H1 (cell line): ENCODE results near the gene ERVV-1. TPM values are rescaled to one million over a fixed set of nuclear protein-coding genes. Genes with fewer than 3 reads are reported as not detected.

Experiments used
- CTCF ChIA-PET: fragments of 300-600 bp; sonication (Branson Sonifier 250); formaldehyde crosslinking; loops from one replicate; lab custom pipeline; 2021; ENCODE audit not compliant: partially characterized antibody; lab: Charles Lee
- POLR2A ChIA-PET: fragments of 300-600 bp; sonication (Branson Sonifier 250); formaldehyde crosslinking; loops from one replicate; lab custom pipeline; 2021; ENCODE audit warnings: inconsistent platforms; ENCODE audit not compliant: partially characterized antibody; lab: Charles Lee
- DNase-seq, 2 experiments: peaks; one replicate each; pipeline versions ENCODE4 v3.0.0 to v3.0.0-alpha.2; 2010 to 2022; ENCODE audit warnings: low spot score in 2 of 2, low read depth in 1 of 2, mixed read lengths in 1 of 2
- FAIRE-seq: peaks from 2 replicates; lab custom pipeline; 2011; peaks lifted over from hg19 to GRCh38; lab: Jason Lieb, UNC
- H2AFZ ChIP-seq: 2 replicates; pipeline ENCODE4 v1.8.1; 2012; ENCODE audit warnings: low read length, inconsistent platforms
- H2AK5ac ChIP-seq: 2 replicates; pipeline ENCODE4 v1.6.1; 2013; ENCODE audit warnings: low read depth, low read length
- H2BK120ac ChIP-seq: replicated peaks from 2 replicates; pipeline ENCODE3; 2013; ENCODE audit warnings: low read depth, low read length, inconsistent platforms
- H2BK12ac ChIP-seq: 2 replicates; pipeline ENCODE4 v1.6.1; 2013; ENCODE audit warnings: low read depth, low read length
- H2BK15ac ChIP-seq: 2 replicates; pipeline ENCODE4 v1.6.1; 2013; ENCODE audit warnings: low read length
- H2BK20ac ChIP-seq: 2 replicates; pipeline ENCODE4 v1.6.1; 2013; ENCODE audit warnings: low read length
- H2BK5ac ChIP-seq: 2 replicates; pipeline ENCODE4 v1.6.1; 2013; ENCODE audit warnings: low read depth, low read length
- H3K14ac ChIP-seq: 2 replicates; pipeline ENCODE4 v1.6.1; 2013; ENCODE audit warnings: inconsistent platforms; ENCODE audit not compliant: insufficient read length
- H3K18ac ChIP-seq: 2 replicates; pipeline ENCODE4 v1.6.1; 2013; ENCODE audit warnings: low read length; ENCODE audit errors: extremely low read depth
- H3K23ac ChIP-seq: 2 replicates; pipeline ENCODE4 v1.6.1; 2013; ENCODE audit warnings: inconsistent platforms; ENCODE audit not compliant: insufficient read length
- H3K23me2 ChIP-seq: 2 replicates; pipeline ENCODE4 v1.6.1; 2013; ENCODE audit warnings: low read depth, low read length
- H3K27ac ChIP-seq: 2 replicates; pipeline ENCODE4 v1.6.1; 2011; ENCODE audit warnings: low read depth, low read length, inconsistent platforms
- H3K27me3 ChIP-seq, 4 experiments: replicated peaks in 1 of 4; 1 replicate in 1 of 4; 2 replicates in 3 of 4; pipeline versions ENCODE4 v1.6.1 to v1.8.1; 2011 to 2013; ENCODE audit warnings: low read length in 3 of 4, mild to moderate bottlenecking in 3 of 4, inconsistent platforms in 2 of 4, mixed read lengths in 2 of 4, moderate library complexity in 1 of 4; ENCODE audit not compliant: control insufficient read depth in 3 of 4, insufficient read depth in 3 of 4; ENCODE audit errors: extremely low read depth in 1 of 4
- H3K36me3 ChIP-seq, 4 experiments: 2 replicates each; pipeline versions ENCODE4 v1.6.1 to v1.8.1; 2011 to 2013; ENCODE audit warnings: mild to moderate bottlenecking in 4 of 4, low read length in 3 of 4, moderate library complexity in 2 of 4, control low read depth in 1 of 4, inconsistent platforms in 1 of 4; ENCODE audit not compliant: insufficient read depth in 4 of 4, control insufficient read depth in 2 of 4
- H3K4ac ChIP-seq: replicated peaks from 2 replicates; pipeline ENCODE3; 2013; ENCODE audit warnings: low read length, low read depth, mixed read lengths, inconsistent platforms; ENCODE audit not compliant: insufficient read length
- H3K4me1 ChIP-seq, 4 experiments: replicated peaks in 1 of 4; 1 replicate in 1 of 4; 2 replicates in 3 of 4; pipeline versions ENCODE4 v1.6.1 to v1.8.1; 2011 to 2013; ENCODE audit warnings: low read length in 3 of 4, inconsistent platforms in 2 of 4, mixed read lengths in 1 of 4; ENCODE audit not compliant: insufficient read depth in 4 of 4, control insufficient read depth in 3 of 4
- H3K4me2 ChIP-seq, 2 experiments: 2 replicates each; pipeline versions ENCODE4 v1.6.1 to v1.8.1; 2011 to 2013; ENCODE audit warnings: low read depth in 2 of 2, low read length in 2 of 2, control low read depth in 1 of 2, inconsistent platforms in 1 of 2, mild to moderate bottlenecking in 1 of 2; ENCODE audit not compliant: insufficient read depth in 1 of 2
- H3K4me3 ChIP-seq, 4 experiments: fragments of 200-600, 300-600 bp in 1 of 4; sonication (generic), shearing (Covaris generic), sonication (Bioruptor Twin) in 1 of 4; 2 replicates each; pipeline versions ENCODE4 v1.5.1 to v1.8.1; 2011 to 2016; ENCODE audit warnings: low read length in 4 of 4, low read depth in 3 of 4, control low read depth in 2 of 4, inconsistent platforms in 2 of 4, mild to moderate bottlenecking in 2 of 4, mixed read lengths in 1 of 4, moderate library complexity in 1 of 4; ENCODE audit not compliant: insufficient read depth in 2 of 4; ENCODE audit errors: extremely low read depth in 1 of 4
- H3K56ac ChIP-seq: replicated peaks from 2 replicates; pipeline ENCODE3; 2013; ENCODE audit warnings: low read depth, mild to moderate bottlenecking, mixed read lengths, low read length, inconsistent platforms; ENCODE audit not compliant: insufficient read length
- H3K79me1 ChIP-seq: 2 replicates; pipeline ENCODE4 v1.6.1; 2013; ENCODE audit warnings: low read depth, low read length, control low read depth
- H3K79me2 ChIP-seq, 2 experiments: 2 replicates each; pipeline versions ENCODE4 v1.6.1 to v1.8.1; 2012 to 2013; ENCODE audit warnings: low read length in 2 of 2, mild to moderate bottlenecking in 2 of 2, inconsistent platforms in 1 of 2; ENCODE audit not compliant: insufficient read depth in 2 of 2, control insufficient read depth in 1 of 2
- H3K9ac ChIP-seq, 4 experiments: replicated peaks in 1 of 4; 1 replicate in 1 of 4; 2 replicates in 3 of 4; pipeline versions ENCODE4 v1.6.1 to v1.8.1; 2011 to 2013; ENCODE audit warnings: low read depth in 3 of 4, low read length in 3 of 4, control low read depth in 2 of 4, mild to moderate bottlenecking in 2 of 4, moderate library complexity in 2 of 4, inconsistent platforms in 1 of 4; ENCODE audit errors: extremely low read depth in 1 of 4
- H3K9me3 ChIP-seq, 2 experiments: 2 replicates each; pipeline versions ENCODE4 v1.6.1 to v1.8.1; 2012 to 2013; ENCODE audit warnings: mild to moderate bottlenecking in 2 of 2, moderate library complexity in 2 of 2, control low read depth in 1 of 2, inconsistent platforms in 1 of 2, low read depth in 1 of 2, low read length in 1 of 2, mixed read lengths in 1 of 2; ENCODE audit not compliant: insufficient read depth in 2 of 2
- H4K20me1 ChIP-seq, 2 experiments: replicated peaks in 1 of 2; 2 replicates each; pipeline versions ENCODE3 to v1.8.1; 2011 to 2013; ENCODE audit warnings: inconsistent platforms in 2 of 2, low read length in 2 of 2, mild to moderate bottlenecking in 1 of 2; ENCODE audit not compliant: insufficient read depth in 2 of 2, control insufficient read depth in 1 of 2
- H4K5ac ChIP-seq: 2 replicates; pipeline ENCODE4 v1.6.1; 2013; ENCODE audit warnings: low read length, low read depth, mixed read lengths, inconsistent platforms; ENCODE audit not compliant: insufficient read length
- H4K8ac ChIP-seq: 2 replicates; pipeline ENCODE4 v1.8.0; 2013; ENCODE audit warnings: mild to moderate bottlenecking, moderate library complexity, low read length, inconsistent platforms; ENCODE audit not compliant: insufficient read depth; ENCODE audit errors: extremely low read depth
- H4K91ac ChIP-seq: replicated peaks from 2 replicates; pipeline ENCODE3; 2013; ENCODE audit warnings: low read length, mixed read lengths, inconsistent platforms; ENCODE audit not compliant: insufficient read length
- CBX5 ChIP-seq: fragments of 300-800, 300-1000 bp; sonication (generic); IDR thresholded peaks from 2 replicates; pipeline ENCODE4 v1.7.1; 2016; ENCODE audit warnings: antibody characterized with exemption, low read length, low read depth
- CTCF ChIP-seq, 3 experiments: IDR thresholded peaks; 1 replicate in 2 of 3; 2 replicates in 1 of 3; pipeline versions ENCODE4 v1.5.1 to v1.6.1; 2011; ENCODE audit warnings: low read length in 3 of 3, mild to moderate bottlenecking in 3 of 3, inconsistent platforms in 2 of 3, low read depth in 1 of 3, moderate library complexity in 1 of 3; ENCODE audit not compliant: insufficient read depth in 1 of 3; ENCODE audit errors: control extremely low read depth in 1 of 3
- GABPA ChIP-seq: IDR thresholded peaks from 2 replicates; pipeline ENCODE4 v1.6.1; 2011; ENCODE audit warnings: mild to moderate bottlenecking, low read length, moderate library complexity, borderline replicate concordance; ENCODE audit not compliant: insufficient read depth
- KDM1A ChIP-seq: fragments of 200-600, 300-600 bp; sonication (generic); IDR thresholded peaks from 2 replicates; pipeline ENCODE4 v1.7.1; 2016; ENCODE audit warnings: mild to moderate bottlenecking, low read length, borderline replicate concordance
- POLR2AphosphoS5 ChIP-seq: IDR thresholded peaks from 2 replicates; pipeline ENCODE4 v1.6.1; 2011; ENCODE audit warnings: low read depth, low read length
- SP1 ChIP-seq: IDR thresholded peaks from 2 replicates; pipeline ENCODE4 v1.6.1; 2011; ENCODE audit warnings: low read depth, low read length
- SP4 ChIP-seq: IDR thresholded peaks from 2 replicates; pipeline ENCODE4 v1.6.1; 2012; ENCODE audit warnings: low read length, inconsistent platforms
- TAF7 ChIP-seq: optimal IDR thresholded peaks from 2 replicates; pipeline ENCODE3; 2011; ENCODE audit warnings: low read depth, mild to moderate bottlenecking, inconsistent platforms, low read length, moderate library complexity, borderline replicate concordance
- WGBS, 2 experiments: shearing (Covaris generic) in 1 of 2; methylation state at CpG; one replicate each; pipeline versions ENCODE4 v1.1.6 to v1.1.7; 2013 to 2015; ENCODE audit warnings: low lambda C conversion rate in 2 of 2, mixed read lengths in 2 of 2, inconsistent platforms in 1 of 2, low coverage in 1 of 2, missing lambda C conversion rate in 1 of 2; ENCODE audit not compliant: insufficient replicate concordance in 2 of 2, insufficient coverage in 1 of 2, insufficient read length in 1 of 2; ENCODE audit errors: extremely low coverage in 1 of 2, missing lambda C conversion rate in 1 of 2; 5-methylcytosine and 5-hydroxymethylcytosine counted together
- polyA plus RNA-seq, 7 experiments: library from polyadenylated mRNA; depleted of rRNA in 3 of 7; stranded (reverse) in 5 of 7; unstranded in 2 of 7; fragments of >200 nt in 5 of 7; fragments of 200-250 nt in 2 of 7; gene quantifications; 1 replicate in 5 of 7; 2 replicates in 1 of 7; 4 replicates in 1 of 7; pipeline versions ENCODE4 v1.2.1 to v1.2.3, GENCODE V29; 2011 to 2013; ENCODE audit warnings: missing spikeins in 2 of 7, mixed read lengths in 2 of 7
- total RNA-seq: library from RNA; stranded (reverse); fragmentation: NEBNext Ultra II Directional; extraction: Animal tissue kit (Norgen Biotek cat#: 25700); gene quantifications from 2 replicates; pipeline ENCODE4 v1.2.1, GENCODE V29; 2021

Gene ERVV-1
- total and polyA plus RNA-seq, 2 of the 8 experiments (the other 6 are each of a cell fraction or from before 2014, with no cell fraction given): not detected

DNA sequence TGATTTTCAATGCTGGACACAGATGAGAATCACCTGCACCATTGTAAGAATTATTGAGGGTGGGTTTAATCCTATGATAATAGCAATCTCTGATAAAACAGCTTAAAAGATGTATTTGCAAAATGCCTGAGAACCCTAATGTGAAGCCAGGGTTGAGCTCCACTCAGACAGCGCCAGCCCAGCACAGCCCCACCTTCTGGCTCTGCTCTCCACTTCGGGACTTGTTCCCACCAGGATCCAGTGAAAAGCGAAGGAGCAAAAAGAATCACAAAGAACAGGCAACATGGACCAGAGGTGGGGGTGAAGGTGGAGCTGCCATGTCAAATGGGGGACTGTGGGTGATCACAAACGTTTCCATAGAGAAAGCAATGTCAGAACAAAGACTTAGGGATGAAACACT lies 32.4 kb upstream of the ERVV-1 start:
- H3K27me3 ChIP-seq: no peaks in the 10 kb centered on the region
- no peak overlapping the region for H3K4ac ChIP-seq
- no peak overlapping the region; the same call in 1 of the 2 replicates for H4K8ac ChIP-seq
- no peaks in the 10 kb centered on the region for H3K79me1 ChIP-seq
- H4K5ac ChIP-seq: no peak overlapping the region
- no peak for DNase-seq
- H4K91ac ChIP-seq: no peak overlapping the region
- no peak overlapping the region for H3K18ac ChIP-seq
- POLR2A ChIA-PET: interaction anchor here (0.6 kb wide), 1 partner anchor 17 kb away, joined by 3 read pairs; no protein-coding TSS in a partner anchor
- H3K4me1 ChIP-seq: no peaks in the 10 kb centered on the region
- H2BK120ac ChIP-seq: no peak overlapping the region
- H3K4me3 ChIP-seq: no peak overlapping the region
- no peak for TF ChIP-seq TAF7
- TF ChIP-seq KDM1A: no peak
- TF ChIP-seq CBX5: no peak
- TF ChIP-seq CTCF (IDR thresholded peaks at IDR 0.05; ENCODE audit: control extremely low read depth in 1 of 3, insufficient read depth in 1 of 3, low read depth in 1 of 3, low read length in 3 of 3): peak in 1 of 3 experiments; percentile 1; a peak in 1 of 4 replicates
- TF ChIP-seq POLR2AphosphoS5: no peak
- no peak for TF ChIP-seq SP1
- TF ChIP-seq SP4: no peak
- no peak for TF ChIP-seq GABPA
- TF ChIP-seq, all 59 proteins: peak for 1
- H3K9ac ChIP-seq: no peak overlapping the region
- WGBS, 2 experiments: 66% methylated on average over 4 of the region's 4 CpGs; no CpG with 5 or more reads in 1 of the 2 experiments
- H2AFZ ChIP-seq: no peak overlapping the region
- no peak overlapping the region for H3K27ac ChIP-seq
- no peak overlapping the region for H2BK15ac ChIP-seq
- H3K56ac ChIP-seq: no peak overlapping the region
- peaks cover 0 to under 1% (median 0%) of the 10 kb centered on the region in 4 experiments; a peak in 1 of 8 replicates for H3K36me3 ChIP-seq
- no peaks in the 10 kb centered on the region for H3K79me2 ChIP-seq
- H2BK20ac ChIP-seq: no peak overlapping the region
- no peak overlapping the region for H3K23ac ChIP-seq
- no peak overlapping the region for H3K14ac ChIP-seq
- no peak overlapping the region for H2AK5ac ChIP-seq
- H2BK5ac ChIP-seq: no peak overlapping the region
- CTCF ChIA-PET: interaction anchor here (0.7 to 1.8 kb wide), 3 partner anchors 9 to 43 kb away, joined by 3 to 5 read pairs (median 3); no protein-coding TSS in a partner anchor
- peaks cover 0 to 1% of the 10 kb centered on the region in 2 experiments for H4K20me1 ChIP-seq
- H2BK12ac ChIP-seq: no peak overlapping the region
- no peak overlapping the region for H3K4me2 ChIP-seq
- FAIRE-seq: no peak
- peaks cover 0 to 2% of the 10 kb centered on the region in 2 experiments; a peak in 1 of 4 replicates for H3K9me3 ChIP-seq
- H3K23me2 ChIP-seq: no peaks in the 10 kb centered on the region
